A673 (cell line): ENCODE data around the gene LRRC10B.

Experiments used
- CTCF ChIP-seq: fragments of 300-800, 200-600 bp; sonication (generic); conservative IDR thresholded peaks from 2 replicates; pipeline ENCODE4 v1.5.1; 2017; ENCODE audit warnings: low read depth, mild to moderate bottlenecking, antibody characterized with exemption, low read length, moderate library complexity, mixed read lengths
- EZH2 ChIP-seq: fragments of 200-600 bp; sonication (generic); IDR thresholded peaks from 2 replicates; pipeline ENCODE4 v1.6.1; 2017; ENCODE audit warnings: borderline replicate concordance, low read depth, mild to moderate bottlenecking, mixed read lengths, antibody characterized with exemption, low read length; ENCODE audit not compliant: poor library complexity, severe bottlenecking

GRCh38 chr11:61551634-61552033, 43.1 kb downstream of the LRRC10B start:
- TF ChIP-seq EZH2 (no peak), CTCF (no peak)
